ENCODE data around the gene SHC1. TPM values are rescaled to one million over a fixed set of nuclear protein-coding genes. Genes with fewer than 3 reads are reported as not detected.
A peak's percentile ranks its signal among the peaks of the same experiment; 100 is the strongest.

The SHC1 gene
- total RNA-seq (59.0 and 61.4 TPM in 2 replicates), polyA plus RNA-seq (50.1 and 64.0 TPM in 2 replicates), polyA minus RNA-seq (48.3 and 61.0 TPM in 2 replicates)
- total RNA-seq (2013), result 33.3 TPM

DNA sequence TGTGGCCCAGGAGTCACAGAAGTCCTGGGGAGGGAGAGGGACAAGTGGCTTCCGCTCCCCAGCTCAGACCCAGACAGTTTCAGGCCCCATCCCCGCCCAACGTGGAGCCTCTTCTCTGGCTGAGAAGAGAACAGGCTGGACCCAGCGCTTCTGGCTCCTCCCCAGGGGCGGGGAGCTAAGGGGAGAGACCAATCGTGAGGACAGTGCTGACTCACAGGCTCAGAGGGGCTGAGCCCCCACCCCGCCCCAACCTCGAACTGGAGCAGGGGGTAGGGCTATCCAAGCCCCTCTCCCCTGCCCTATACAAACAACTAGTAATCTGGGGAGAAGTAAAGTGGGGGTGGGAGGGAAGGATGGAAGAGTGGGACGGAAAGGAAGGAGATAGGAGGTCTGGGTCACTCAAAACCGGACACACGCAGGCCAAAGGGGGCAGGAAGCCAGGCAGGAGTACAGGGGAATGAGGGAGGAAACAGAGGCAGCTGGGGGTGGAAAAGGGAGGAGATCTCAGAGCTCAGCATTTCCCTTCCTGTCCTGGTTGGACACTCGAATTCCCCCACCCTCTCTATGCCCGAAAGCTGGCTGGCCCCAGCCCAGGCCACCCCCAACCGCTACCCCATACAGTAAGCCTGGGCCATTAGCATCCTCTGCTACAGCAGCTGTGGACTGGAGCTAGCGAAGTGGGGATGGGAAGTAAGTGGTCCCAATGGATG lies at the start of gene SHC1:
TSS of gene SHC1 (minus strand) at position 117 of the 710 bp plus-strand sequence. CDS start 221 bp downstream, outside the sequence.
- DNase-seq (no peak), ATAC-seq (ENCODE audit: low read depth) (no peak)
- 64% methylated on average over 3 of the region's 15 CpGs for WGBS (ENCODE audit: insufficient coverage)
- Mint-ChIP-seq H3K27ac (peak within 1 kb of the TSS; percentile 54), H3K27me3 (no peaks in the 10 kb centered on the region), H3K9me3 (ENCODE audit: insufficient read depth) (no peaks in the 10 kb centered on the region), H3K4me1 (peaks cover 27% of the 10 kb centered on the region), H3K4me3 (peak within 1 kb of the TSS; percentile 24)
- peaks cover 39% of the 10 kb centered on the region for H4K20me1 ChIP-seq (ENCODE audit: control insufficient read depth, insufficient read depth, low read length, poor library complexity, severe bottlenecking)
- no peak within 1 kb of the TSS for H3K4me2 ChIP-seq (replicated peaks; ENCODE audit: low read depth, low read length, poor library complexity, severe bottlenecking)
- CTCF ChIA-PET, result interaction anchor here (0.9 to 8.7 kb wide), 6 partner anchors 8 to 47 kb away, joined by 3 to 110 read pairs (median 4); partner anchors contain the start of genes PMVK and PYGO2
- H2AFZ ChIP-seq (ENCODE audit: insufficient read depth, low read depth, low read length, poor library complexity, severe bottlenecking), result no peak within 1 kb of the TSS
- no peaks in the 10 kb centered on the region for H3K27me3 ChIP-seq (replicated peaks in 1 of 4; ENCODE audit: control extremely low read depth in 1 of 4, control insufficient read depth in 3 of 4, insufficient read depth in 4 of 4, low read length in 3 of 4)
- intact Hi-C loops (cut with micrococcal nuclease), result loop anchor here (5.0 kb wide), 1 partner anchor 202 kb away; the partner anchor contains the start of genes KRTCAP2 and TRIM46
- peaks cover 13 to 33% of the 10 kb centered on the region in 2 donors for H3K4me1 ChIP-seq (ENCODE audit: control insufficient read depth in 2 of 2, insufficient read depth in 2 of 2, low read length in 2 of 2)
- no peak within 1 kb of the TSS for H3K4me3 ChIP-seq (ENCODE audit: control extremely low read depth in 1 of 5, extremely low read depth in 1 of 5, insufficient read depth in 1 of 5, low read depth in 2 of 5, low read length in 4 of 5)
- POLR2A ChIA-PET, result interaction anchor here (1.2 kb wide), 1 partner anchor 15 kb away, joined by 6 read pairs; the partner anchor contains the start of gene PBXIP1
- TF ChIP-seq, protein P1, sequence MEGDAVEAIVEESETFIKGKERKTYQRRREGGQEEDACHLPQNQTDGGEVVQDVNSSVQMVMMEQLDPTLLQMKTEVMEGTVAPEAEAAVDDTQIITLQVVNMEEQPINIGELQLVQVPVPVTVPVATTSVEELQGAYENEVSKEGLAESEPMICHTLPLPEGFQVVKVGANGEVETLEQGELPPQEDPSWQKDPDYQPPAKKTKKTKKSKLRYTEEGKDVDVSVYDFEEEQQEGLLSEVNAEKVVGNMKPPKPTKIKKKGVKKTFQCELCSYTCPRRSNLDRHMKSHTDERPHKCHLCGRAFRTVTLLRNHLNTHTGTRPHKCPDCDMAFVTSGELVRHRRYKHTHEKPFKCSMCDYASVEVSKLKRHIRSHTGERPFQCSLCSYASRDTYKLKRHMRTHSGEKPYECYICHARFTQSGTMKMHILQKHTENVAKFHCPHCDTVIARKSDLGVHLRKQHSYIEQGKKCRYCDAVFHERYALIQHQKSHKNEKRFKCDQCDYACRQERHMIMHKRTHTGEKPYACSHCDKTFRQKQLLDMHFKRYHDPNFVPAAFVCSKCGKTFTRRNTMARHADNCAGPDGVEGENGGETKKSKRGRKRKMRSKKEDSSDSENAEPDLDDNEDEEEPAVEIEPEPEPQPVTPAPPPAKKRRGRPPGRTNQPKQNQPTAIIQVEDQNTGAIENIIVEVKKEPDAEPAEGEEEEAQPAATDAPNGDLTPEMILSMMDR (IDR thresholded peaks at IDR 0.05), result no peak
- no peak for TF ChIP-seq EZH2 (IDR thresholded peaks at IDR 0.05; ENCODE audit: borderline replicate concordance, insufficient read depth, low read depth, low read length, poor library complexity, severe bottlenecking)
- H3K36me3 ChIP-seq (replicated peaks in 1 of 2; ENCODE audit: control extremely low read depth in 1 of 2, control insufficient read depth in 1 of 2, extremely low read depth in 1 of 2, insufficient read depth in 2 of 2, low read length in 1 of 2), result peaks cover 0 to 45% of the 10 kb centered on the region in 2 experiments
- H3K9me3 ChIP-seq (ENCODE audit: control extremely low read depth in 1 of 3, control insufficient read depth in 2 of 3, insufficient read depth in 1 of 3, low read length in 2 of 3), result no peaks in the 10 kb centered on the region
- peak within 1 kb of the TSS in 1 of 2 donors; percentile 14 for H3K27ac ChIP-seq (ENCODE audit: low read length in 2 of 2)
- no peak within 1 kb of the TSS for H3K9ac ChIP-seq (ENCODE audit: low read length)
- peaks cover 71% of the 10 kb centered on the region for H3K79me2 ChIP-seq (ENCODE audit: control insufficient read depth, insufficient read depth, low read length)

Data from B cell (primary cell).